Hematopoietic multipotent progenitor cell treated with erythropoietin and hydrocortisone succinate and interleukin-3 and kit ligand, for 6 days (in vitro differentiated cells): ENCODE data around the gene ATG5.
"Not testable (repeated sequence)": the region's sequence is repeated elsewhere in the genome, so short reads cannot be mapped to it uniquely, and the experiment has no call there.

ENCODE experiments used
- DNase-seq: peaks from one replicate; pipeline ENCODE4 v3.0.0-alpha.2; 2015

The ATG5 gene

DNA sequence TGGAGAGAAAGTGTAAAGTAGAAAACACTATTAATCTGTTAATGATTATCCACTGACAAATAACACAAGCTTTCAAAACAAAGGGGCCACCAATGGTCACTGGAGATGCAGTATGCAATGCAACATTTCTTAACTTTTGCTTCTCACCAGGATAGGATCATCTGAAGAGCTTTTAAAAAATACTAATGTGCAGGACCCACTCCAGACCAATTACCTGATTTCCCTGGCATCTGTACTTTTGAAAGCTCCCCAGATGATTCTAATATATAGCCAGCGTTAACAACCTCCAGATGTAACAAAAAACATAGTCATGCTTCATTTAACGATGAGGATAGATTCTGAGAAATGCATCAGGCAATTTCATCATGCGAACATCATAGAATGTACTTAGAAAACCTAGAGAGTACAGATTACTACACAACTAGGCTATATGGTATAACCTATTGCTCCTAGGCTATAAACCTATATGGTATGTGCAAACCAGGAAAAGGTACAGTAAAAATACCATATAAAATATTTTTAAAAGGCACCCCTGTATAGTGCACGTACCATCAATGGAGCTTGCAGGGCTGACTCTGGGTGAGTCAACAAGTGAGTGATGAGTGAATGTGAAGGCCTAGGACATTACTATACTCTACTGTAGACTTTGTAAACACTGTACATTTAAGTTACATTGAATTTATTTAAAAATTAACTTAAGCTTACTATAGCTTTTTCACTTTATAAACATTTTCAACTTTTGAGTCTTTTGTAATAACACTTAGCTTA, 69.2 kb downstream of the ATG5 start:
- no peak for DNase-seq

DNA sequence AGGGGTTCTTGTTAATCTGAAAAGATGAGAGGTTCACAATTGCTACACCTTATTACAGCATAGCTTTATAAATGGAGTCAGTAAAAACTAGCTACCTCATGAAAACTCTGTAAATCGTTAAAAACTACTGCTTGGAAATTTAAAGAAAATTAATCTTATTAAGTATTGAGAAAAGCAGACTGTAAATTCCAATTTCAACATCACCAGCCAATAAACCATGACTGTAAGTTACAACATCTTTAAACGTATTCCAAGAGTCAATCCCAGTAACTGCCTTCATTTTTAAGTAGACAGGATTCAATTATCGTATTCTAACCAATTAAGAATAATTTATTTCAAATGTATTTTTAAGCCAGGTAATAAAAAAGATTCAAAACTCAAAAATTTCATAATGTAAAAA, 70.3 kb downstream of the ATG5 start:
- DNase-seq = no peak

DNA sequence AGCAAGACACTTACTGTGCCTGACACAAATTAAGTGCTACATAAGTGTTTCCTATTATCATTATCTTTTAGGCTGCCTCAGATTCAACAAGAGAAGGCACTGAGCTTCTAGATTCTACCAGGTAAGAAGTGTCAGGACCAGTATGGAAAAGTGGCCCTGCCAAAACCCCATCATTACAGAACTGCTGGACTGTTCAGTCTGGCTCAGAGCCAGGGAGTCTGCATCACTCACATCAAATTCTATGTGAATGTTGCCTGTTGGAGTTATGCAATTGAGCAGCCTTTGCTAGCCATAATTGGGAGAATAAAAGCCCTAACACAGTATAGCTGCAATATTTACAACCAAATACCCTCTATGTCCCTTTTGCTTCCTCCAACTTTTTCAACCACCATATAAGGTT, 70.9 kb downstream of the ATG5 start:
- DNase-seq = peak; percentile 15

DNA sequence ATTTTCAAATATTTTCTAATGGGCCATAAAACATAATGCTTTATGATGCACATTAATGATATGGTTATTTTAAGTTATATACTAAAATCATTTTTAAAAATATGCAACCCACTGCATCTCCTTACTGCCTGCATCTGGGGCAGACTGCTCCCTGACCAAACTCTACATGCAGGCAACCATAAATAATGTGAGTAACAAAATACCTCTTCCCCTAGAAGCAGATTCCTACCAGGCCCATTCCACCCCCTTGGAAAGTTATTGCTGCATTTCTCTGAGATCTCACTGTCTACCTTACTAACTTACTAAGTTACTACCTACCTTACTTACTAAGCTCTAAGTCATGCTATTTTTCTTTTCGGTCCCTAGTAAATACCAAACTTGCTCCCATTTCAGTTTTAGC, 71.8 kb downstream of the ATG5 start:
- DNase-seq = no peak

DNA sequence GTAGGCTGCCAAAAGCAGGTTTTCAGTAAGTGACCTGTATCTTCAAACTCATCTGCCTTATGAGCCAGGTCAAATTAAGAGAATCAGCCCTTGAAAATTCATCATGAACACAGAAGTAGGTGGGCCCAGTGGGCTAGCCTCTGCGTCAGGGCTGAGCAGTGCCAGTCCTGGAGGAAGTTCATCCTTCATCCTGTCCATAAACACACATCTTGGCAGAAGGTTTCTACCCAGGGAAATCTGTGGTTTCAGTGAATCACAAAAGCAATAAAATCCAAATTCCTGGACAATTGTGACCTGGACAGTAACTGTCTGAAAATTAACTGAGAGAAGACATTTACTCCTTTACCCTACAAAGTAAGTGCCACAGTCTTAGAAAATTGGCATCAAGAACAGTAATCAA, 72.4 kb downstream of the ATG5 start:
- no peak for DNase-seq

DNA sequence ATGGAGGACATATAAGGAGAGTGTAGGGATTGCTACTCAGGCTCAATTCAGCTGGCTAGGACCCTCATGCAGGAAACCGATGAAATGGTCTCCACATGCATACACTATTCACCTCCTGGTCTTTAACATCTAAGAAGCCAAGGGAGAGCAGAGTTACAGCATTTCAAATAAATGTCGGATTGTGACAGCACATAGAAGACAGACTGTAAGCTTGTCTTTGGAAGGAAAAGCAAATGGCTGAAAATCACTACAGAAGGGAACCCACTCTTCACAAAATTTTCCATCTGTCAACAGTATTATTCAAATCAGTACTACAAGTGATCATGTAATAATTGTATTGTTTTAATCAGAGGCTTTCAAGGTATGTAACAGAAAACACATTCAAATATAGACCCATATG, 72.9 kb downstream of the ATG5 start:
- no peak for DNase-seq

DNA sequence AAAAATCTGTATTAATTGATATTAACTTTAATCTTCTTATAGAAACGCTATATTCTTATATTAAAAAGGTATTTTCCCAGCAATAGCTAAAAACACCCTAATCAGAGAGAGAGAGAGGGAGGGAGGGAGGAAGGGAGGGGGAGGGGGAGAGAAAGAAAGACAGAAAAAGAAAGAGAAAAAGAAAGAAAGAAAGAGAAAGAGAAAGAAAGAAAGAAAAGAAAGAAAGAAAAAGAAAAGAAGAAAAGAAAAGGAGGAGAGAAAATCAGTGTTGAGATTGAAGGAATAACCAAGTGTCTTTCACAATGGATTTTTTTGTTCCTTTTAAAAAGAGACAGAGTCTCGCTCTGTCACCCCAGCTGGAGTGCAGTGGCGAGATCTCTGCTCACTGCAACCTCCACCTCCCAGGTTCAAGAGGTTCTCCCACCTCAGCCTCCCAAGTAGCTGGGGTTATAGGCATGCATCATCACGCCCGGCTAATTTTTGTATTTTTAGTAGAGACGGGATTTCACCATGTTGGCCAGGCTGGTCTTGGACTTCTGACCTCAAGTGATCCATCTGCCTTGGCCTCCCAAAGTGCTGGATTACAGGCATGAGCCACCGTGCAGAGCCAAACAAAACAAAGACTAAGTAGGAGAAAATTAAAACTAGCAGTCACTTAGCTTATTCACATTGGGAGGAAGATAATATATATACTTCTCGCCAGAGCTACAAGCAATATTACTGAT, 73.9 kb downstream of the ATG5 start:
- not testable (repeated sequence) for DNase-seq

DNA sequence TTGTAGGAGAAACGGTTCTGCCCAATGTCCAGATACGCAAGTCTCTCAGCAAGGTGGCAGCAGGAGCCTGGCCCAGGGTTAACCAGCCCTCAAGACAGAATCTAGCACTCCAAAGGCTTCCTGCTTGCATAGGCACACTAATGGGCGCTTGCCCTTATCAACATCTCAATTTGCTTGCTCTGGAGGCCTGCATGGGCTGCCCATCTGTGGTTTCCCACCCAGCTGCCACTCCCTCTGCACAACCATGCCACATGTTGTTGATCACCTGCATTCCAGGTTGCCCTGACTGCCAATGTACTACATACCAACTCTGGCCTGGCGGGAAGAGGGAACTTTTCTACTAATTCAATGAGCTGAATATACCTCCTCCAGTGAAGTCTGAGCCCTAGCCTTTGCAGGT, 74.6 kb downstream of the ATG5 start:
- peak; percentile 63 for DNase-seq

DNA sequence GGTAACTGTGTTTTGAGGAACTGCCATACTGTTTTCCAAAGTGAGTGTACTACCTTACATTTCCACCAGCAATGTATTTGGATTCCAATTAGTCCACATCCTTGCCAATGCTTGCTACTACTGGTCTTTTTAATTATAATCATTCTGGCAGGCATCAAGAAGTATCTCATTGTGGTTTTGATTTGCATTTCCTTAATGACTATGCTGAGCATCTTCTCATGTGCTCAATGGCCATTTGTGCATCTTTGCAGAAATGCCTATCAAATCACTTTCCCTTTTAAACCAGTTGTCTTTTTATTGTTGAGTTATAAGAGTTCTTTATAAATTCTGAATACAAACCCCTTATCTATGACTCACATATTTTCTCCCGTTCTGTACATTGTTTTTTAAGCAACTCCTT, 75.9 kb downstream of the ATG5 start:
- DNase-seq = no peak

DNA sequence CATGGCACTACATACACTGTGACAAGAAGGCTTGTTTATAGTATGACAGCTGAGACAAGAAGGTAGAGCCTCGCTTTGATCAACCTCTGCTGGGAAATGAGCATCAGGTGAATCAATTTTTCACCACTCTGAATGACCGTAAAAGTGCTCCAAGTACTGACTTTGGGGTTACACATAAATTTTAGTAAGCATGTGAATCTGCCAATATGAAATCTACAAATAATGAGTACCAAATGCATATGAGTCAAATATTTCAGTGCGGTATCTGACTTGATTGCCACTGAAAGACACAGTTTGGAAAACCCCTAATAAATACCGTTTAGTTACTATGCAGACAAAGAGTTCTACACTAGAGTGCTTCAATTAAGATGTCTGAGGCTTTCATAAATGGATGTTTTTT, 77.8 kb downstream of the ATG5 start:
- DNase-seq = no peak

DNA sequence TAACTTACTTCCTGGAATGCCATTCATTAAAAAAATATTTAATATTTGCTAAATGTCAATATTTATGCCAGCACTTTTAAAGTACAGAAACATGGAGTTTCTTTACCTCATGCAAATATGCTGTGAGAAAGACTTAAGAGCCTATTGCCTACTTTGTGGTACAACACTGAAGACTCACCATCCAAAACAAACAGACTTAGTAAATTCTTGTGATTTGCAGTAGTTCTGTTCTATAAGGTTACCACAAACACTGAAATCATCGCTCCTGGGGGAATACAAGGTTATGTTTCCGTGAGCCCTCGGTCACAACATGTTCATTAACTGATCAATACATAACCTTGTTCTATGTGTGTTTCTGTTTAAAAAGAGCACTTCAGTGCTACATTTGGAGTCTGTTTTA, 78.3 kb downstream of the ATG5 start:
- DNase-seq = no peak

DNA sequence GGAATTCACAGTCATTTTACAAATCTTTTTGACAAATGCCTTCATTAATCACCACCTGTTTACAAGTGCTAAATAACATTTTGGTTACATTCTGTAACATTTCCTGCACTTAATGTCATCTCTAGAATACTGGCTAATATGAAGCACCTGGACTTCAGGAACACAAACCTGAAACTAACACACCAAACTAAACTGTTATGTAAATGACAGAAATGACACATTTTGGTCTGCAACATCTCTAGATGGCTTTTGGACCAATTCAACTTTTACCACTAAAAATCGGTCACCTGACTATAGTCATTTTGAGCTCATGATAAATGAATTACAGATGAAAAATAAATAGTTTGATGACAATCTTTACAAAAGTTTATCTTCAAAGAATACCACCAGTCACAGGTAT, 80.6 kb downstream of the ATG5 start:
- no peak for DNase-seq

DNA sequence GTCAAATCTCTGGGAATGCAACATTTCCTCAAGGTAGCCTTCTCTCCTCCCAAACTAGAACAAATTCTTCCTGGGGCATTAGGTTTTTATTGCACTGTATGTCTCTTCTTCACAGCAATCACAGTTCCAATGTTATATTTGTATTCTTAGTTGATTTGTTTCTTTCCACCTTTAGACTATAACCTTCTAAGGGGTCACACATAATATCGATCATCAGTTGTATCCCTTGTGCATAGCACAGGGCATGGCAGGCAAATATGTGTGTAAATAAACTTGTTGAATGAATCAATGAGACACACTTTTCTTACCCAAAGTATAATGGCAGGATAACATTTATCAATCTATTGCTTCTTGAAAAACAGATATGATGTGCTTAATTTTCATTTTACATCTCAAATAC, 81.0 kb downstream of the ATG5 start:
- DNase-seq = no peak

DNA sequence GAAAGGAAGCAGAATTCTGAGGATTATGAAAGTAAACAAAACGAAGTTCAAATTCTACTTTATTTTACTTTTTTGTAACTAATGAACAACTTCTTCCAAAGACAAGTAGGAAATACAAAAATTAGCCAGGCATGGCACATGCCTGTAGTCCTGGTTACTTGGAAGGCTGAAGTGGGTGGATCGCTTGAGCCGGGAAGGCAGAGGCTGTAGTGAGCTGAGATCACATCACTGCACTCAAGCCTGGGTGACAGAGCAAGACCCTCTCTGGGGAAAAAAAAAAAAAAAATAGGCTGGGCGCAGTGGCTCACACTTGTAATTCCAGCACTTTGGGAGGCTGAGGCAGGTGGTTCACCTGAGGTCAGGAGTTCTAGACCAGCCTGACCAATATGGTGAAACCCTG, 82.3 kb downstream of the ATG5 start:
- DNase-seq = no peak

DNA sequence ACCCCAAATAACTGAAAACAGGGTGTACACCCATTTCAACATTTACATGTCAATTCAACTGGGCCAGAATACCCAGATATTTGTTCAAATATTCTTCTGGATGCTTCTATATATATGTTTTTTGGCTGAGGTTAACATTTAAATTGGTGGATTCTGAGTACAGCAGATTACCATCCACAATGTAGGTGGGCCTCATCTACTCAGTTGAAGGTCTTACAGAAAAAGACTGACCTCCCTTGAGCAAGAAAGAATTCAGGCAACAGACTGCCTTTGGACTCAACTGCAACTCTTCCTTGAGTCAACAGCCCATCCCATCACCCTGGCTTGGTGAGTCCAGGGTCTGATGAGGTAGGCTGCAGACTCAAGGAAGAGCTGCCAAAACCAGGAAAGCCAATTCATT, 84.1 kb downstream of the ATG5 start:
- no peak for DNase-seq

DNA sequence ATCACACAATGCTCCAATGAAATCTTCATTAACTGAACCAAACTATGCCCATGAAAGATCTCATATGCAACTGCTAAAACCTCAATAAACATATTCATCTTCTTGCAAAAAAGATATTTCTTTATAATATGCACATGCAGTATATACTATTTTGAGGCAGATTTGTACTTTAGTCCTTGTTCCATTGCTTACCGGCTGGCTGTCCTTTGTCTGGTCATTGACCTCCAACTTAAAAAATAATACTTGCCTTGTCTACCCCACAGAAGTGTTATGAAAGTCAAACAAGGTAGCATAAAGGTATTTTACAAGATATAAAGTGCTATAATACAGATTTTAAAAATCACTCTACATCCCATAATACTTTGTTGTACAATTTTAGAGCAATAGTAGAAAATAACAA, 88.3 kb downstream of the ATG5 start:
- no peak for DNase-seq

DNA sequence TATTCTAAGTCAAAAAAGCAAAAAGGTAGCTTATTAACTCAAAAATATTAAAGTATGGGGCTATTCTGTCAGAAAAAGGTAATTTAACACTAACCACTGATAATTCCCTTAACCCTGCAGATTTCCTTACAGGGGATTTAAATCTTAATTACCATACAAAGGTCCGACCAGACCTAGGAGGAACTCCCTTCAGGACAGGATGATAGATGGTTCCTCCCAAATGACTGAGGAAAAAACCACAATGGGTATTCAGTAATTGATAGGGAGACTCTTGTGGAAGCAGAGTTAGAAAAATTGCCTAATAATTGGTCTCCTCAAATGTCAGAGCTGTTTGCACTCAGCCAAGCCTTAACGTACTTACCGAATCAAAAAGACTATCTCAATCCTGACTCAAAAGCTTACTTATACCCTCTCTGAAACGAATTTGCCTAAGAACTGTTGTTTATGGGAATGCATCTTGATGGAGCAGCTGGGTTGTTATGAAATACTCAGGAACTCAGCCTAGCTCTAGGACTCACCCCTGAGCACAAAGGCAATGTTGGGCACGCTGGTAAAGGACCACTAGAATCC, 95.6 kb downstream of the ATG5 start:
- not testable (repeated sequence) for DNase-seq

DNA sequence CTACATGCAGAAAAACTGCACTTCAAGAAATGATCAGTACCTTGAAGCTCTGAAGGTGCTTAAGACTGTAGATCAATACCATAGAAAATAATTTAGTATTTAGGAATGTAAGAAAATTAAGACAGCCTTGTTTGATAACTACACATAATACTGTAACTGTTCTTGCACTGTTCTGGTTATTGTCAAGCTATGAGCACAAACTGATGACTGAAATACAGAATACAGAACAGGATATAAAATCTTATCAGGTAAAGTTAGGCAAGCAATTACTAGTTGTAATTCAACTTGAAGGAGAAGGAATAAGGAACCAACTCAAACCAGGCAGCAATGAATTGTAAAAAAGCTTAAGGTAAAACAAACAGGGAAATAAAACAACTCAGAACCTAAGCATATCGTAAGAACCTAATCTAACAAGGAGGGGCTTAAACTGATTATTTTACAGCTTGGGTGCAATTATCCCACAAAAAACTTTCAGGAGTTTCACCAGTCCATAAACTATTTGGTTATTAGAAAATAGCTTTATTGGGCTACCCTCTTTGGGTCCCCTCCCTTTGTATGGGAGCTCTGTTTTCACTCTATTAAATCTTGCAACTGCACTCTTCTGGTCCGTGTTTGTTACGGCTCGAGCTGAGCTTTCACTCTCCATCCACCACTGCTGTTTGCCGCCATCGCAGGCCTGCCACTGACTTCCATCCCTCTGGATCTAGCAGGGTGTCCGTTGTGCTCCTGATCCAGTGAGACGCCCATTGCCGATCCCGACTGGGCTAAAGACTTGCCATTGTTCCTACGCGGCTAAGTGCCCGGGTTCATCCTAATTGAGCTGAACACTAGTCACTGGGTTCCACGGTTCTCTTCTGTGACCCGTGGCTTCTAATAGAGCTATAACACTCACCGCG, 97.7 kb downstream of the ATG5 start:
- DNase-seq = no peak

DNA sequence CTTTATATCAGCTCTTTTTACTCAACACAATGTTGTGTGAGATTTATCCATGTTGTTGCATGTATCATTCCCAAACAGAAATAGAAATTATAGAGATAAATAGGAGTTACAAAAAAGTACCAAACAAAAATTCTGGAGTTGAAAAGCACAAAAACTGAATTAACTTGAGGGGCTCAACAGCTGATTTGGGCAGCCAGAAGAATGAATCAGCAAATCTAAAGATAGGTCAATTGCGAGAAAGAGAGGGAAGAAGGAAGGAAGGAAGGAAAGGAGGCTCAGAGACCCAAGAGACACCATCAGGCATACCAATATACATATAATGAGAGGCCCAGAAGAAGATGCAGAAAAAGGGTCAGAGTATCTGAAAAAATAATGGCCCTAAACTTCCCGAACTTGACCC, 98.9 kb downstream of the ATG5 start:
- DNase-seq = no peak

DNA sequence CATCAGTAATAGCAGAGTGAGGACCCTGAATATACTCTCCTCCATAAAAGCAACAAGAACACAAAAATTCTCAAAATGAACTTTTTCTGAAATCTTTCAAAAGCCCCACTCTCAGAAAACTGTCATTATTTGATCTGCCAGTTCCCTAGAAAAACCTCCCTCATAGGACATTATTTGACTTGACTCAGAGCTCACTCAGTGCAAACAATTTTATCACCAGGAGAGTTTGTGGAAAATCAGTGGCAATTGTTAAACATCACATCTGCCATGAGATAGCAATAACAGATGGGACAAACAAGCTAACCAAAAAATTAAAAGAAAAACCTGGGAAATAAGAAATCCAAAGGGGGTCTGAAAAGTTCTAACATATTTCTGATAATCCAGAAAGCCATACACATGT, 100.0 kb downstream of the ATG5 start:
- DNase-seq = no peak

DNA sequence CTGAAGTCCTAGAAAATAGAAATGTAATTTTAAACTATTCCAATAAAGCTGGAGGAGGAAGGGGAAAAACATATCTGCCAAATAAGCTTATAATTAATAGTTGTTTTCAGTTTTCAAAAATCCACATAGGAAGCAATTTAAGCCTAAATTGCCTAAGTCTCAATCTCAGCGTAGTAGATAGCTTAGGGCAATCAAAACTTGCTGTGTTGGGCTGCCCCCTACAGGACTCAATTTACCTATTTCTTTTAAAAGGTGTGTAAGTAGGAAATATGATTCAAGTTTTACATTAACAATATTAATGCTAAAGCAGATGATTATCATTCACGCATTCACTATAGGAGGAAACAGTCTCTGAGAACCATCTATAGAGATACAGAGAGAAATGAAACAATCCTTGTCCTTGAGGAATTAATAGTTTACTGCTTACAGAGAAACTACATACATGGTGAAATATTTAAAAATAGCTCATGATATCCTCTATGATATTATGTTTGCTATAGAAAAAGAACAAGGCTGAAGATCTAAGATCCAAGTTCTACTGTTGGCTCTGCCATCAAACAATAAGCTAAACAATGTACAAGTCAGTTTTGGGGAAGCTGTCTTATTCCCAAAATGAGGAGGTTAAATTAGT, 102.1 kb downstream of the ATG5 start:
- peak; percentile 83 for DNase-seq

DNA sequence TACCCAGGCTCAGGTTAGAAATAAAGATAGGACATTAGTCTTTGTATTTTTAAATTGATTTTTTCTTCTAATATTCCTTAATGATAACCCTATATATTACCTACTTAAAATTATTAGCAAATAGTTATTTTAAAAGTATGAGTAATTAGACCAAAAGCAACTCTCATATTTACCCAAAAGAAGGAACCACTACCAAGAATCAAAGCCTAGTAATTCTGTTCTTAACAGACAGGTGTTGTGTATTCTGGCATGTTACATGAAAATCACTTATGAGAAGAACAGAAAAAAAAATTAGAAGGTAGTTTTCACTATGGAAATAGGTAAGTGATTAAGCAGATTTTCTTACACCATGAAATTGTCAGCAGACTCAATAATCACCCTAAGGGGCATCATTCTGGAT, 105.1 kb downstream of the ATG5 start:
- DNase-seq = no peak

DNA sequence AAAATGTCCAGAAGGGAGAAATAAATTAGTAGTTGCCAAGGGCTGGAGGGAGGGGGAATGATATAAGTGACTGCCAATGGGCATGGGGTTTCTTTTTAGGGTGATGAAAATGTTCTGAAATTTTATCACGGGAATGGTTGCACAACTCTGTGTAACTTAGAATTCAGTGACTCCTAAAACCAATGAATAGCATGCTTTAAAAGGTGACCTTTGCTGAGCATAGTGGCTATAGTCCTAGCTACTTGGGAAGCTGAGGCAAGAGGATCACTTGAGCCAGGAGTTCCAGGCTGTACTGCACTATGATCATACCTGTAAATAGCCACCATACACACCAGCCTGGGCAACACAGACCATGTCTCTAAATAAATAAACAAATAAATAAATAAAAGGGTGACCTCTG, 109.0 kb downstream of the ATG5 start:
- DNase-seq = no peak
